Measurements from ENCODE around the gene ASB18. TPM values are rescaled to one million over a fixed set of nuclear protein-coding genes. Genes with fewer than 3 reads are reported as not detected.

Gene ASB18
- total RNA-seq, 4 donors from 2014 or later = not detected

- in situ Hi-C loops (cut with MboI; ENCODE audit: low pct_ligation_motif_present in 1 of 4, low pct_unique_long_range_greater_than_20kb in 1 of 4, low sequenced_read_pairs in 3 of 4) (no loop called here), intact Hi-C loops (cut with DNase I; ENCODE audit: low total_unique reads) (no loop called here)
- no peaks in the 10 kb centered on the region for H3K9me3 ChIP-seq
- WGBS, 2 donors (ENCODE audit: low coverage in 1 of 2) = 78 to 82% methylated on average over 6 to 7 of the region's 7 CpGs
- no peaks in the 10 kb centered on the region for H3K4me1 ChIP-seq
- TF ChIP-seq CTCF (IDR thresholded peaks at IDR 0.05) (no peak), EP300 (IDR thresholded peaks at IDR 0.05; ENCODE audit: low read depth) (no peak), POLR2AphosphoS5 (IDR thresholded peaks at IDR 0.05) (no peak), POLR2A (IDR thresholded peaks at IDR 0.05) (no peak)
- no peak for DNase-seq
- peaks cover 3% of the 10 kb centered on the region for H3K27me3 ChIP-seq
- no peak overlapping the region for H3K4me3 ChIP-seq
- H3K36me3 ChIP-seq = no peaks in the 10 kb centered on the region
- no peak overlapping the region for H3K27ac ChIP-seq
These were observed 22.8 kb upstream of the ASB18 start for GRCh38 chr2:236286873-236287545.

DNA sequence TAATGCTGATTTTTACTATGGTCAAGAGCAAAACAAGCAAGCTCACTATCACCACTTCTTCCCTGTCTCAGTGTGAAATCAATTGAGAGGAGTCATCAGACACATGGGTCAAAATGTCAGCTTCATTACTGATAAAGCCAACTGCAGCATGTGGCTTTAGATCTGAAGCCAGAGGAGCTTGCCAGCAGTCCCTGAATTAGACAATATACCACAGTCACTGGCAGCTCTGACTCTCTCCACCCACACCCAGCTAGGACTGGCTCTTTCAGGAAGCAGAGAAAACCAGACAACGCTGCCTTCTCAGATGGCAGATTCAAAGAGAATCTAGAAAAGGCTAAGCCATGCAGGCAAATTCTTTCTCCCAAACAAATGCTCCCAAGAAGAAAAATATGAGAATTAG lies 20.0 kb upstream of the ASB18 start:
- no peaks in the 10 kb centered on the region for H3K4me1 ChIP-seq
- no peaks in the 10 kb centered on the region for H3K27me3 ChIP-seq
- WGBS, 2 donors (ENCODE audit: low coverage in 1 of 2) = 40 to 69% methylated on average over 1 of the region's 1 CpG
- intact Hi-C loops (cut with DNase I; ENCODE audit: low total_unique reads) = no loop called here
- in situ Hi-C loops (cut with MboI; ENCODE audit: low pct_ligation_motif_present in 1 of 4, low pct_unique_long_range_greater_than_20kb in 1 of 4, low sequenced_read_pairs in 3 of 4) = no loop called here
- no peaks in the 10 kb centered on the region for H3K36me3 ChIP-seq
- H3K27ac ChIP-seq = no peak overlapping the region
- H3K9me3 ChIP-seq = no peaks in the 10 kb centered on the region
- DNase-seq = no peak
- H3K4me3 ChIP-seq = no peak overlapping the region
- TF ChIP-seq POLR2AphosphoS5 (IDR thresholded peaks at IDR 0.05) (no peak), POLR2A (IDR thresholded peaks at IDR 0.05) (no peak), EP300 (IDR thresholded peaks at IDR 0.05; ENCODE audit: low read depth) (no peak), CTCF (IDR thresholded peaks at IDR 0.05) (no peak)

- H3K27me3 ChIP-seq = no peaks in the 10 kb centered on the region
- no peak for DNase-seq
- H3K36me3 ChIP-seq = no peaks in the 10 kb centered on the region
- intact Hi-C loops (cut with DNase I; ENCODE audit: low total_unique reads) = no loop called here
- H3K4me1 ChIP-seq = no peaks in the 10 kb centered on the region
- in situ Hi-C loops (cut with MboI; ENCODE audit: low pct_ligation_motif_present in 1 of 4, low pct_unique_long_range_greater_than_20kb in 1 of 4, low sequenced_read_pairs in 3 of 4) = no loop called here
- H3K4me3 ChIP-seq = no peak overlapping the region
- WGBS, 2 donors (ENCODE audit: low coverage in 1 of 2) = 70 to 80% methylated on average over 1 of the region's 1 CpG
- H3K27ac ChIP-seq = no peak overlapping the region
- H3K9me3 ChIP-seq = no peaks in the 10 kb centered on the region
- TF ChIP-seq CTCF (IDR thresholded peaks at IDR 0.05) = no peak
- no peak for TF ChIP-seq POLR2AphosphoS5 (IDR thresholded peaks at IDR 0.05)
- no peak for TF ChIP-seq EP300 (IDR thresholded peaks at IDR 0.05; ENCODE audit: low read depth)
- TF ChIP-seq POLR2A (IDR thresholded peaks at IDR 0.05) = no peak
These were observed 18.2 kb upstream of the ASB18 start for GRCh38 chr2:236282406-236282805.

DNA sequence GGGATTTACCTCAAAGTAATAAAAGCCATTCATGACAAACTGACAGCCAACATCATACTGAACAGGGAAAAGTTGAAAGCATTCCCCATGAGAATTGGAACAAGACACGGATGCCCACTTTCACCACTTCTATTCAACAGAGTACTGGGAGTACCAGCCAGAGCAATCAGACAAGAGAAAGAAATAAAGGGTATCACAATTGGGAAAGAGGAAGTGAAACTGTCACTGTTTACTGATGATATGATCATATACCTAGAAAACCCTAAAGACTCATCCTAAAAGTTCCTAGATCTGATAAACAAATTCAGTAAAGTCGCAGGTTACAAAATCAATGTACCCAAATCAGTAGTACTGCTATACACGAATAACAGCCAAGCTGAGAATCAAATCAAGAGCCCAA lies 17.2 kb upstream of the ASB18 start:
- 79 to 88% methylated on average over 3 of the region's 3 CpGs for WGBS, 2 donors (ENCODE audit: low coverage in 1 of 2)
- TF ChIP-seq POLR2AphosphoS5 (IDR thresholded peaks at IDR 0.05) (no peak), EP300 (IDR thresholded peaks at IDR 0.05; ENCODE audit: low read depth) (no peak), POLR2A (IDR thresholded peaks at IDR 0.05) (no peak), CTCF (IDR thresholded peaks at IDR 0.05) (no peak)
- DNase-seq = no peak
- no peaks in the 10 kb centered on the region for H3K4me1 ChIP-seq
- H3K4me3 ChIP-seq = no peak overlapping the region
- intact Hi-C loops (cut with DNase I; ENCODE audit: low total_unique reads) (no loop called here), in situ Hi-C loops (cut with MboI; ENCODE audit: low pct_ligation_motif_present in 1 of 4, low pct_unique_long_range_greater_than_20kb in 1 of 4, low sequenced_read_pairs in 3 of 4) (no loop called here)
- H3K27me3 ChIP-seq = no peaks in the 10 kb centered on the region
- no peaks in the 10 kb centered on the region for H3K9me3 ChIP-seq
- H3K36me3 ChIP-seq = no peaks in the 10 kb centered on the region
- no peak overlapping the region for H3K27ac ChIP-seq

Data from transverse colon (tissue), 4 donors.